ENCODE measurements around the gene KPNB1.
"Not testable (repeated sequence)": the region's sequence is repeated elsewhere in the genome, so short reads cannot be mapped to it uniquely, and the experiment has no call there.

KPNB1 gene

DNA sequence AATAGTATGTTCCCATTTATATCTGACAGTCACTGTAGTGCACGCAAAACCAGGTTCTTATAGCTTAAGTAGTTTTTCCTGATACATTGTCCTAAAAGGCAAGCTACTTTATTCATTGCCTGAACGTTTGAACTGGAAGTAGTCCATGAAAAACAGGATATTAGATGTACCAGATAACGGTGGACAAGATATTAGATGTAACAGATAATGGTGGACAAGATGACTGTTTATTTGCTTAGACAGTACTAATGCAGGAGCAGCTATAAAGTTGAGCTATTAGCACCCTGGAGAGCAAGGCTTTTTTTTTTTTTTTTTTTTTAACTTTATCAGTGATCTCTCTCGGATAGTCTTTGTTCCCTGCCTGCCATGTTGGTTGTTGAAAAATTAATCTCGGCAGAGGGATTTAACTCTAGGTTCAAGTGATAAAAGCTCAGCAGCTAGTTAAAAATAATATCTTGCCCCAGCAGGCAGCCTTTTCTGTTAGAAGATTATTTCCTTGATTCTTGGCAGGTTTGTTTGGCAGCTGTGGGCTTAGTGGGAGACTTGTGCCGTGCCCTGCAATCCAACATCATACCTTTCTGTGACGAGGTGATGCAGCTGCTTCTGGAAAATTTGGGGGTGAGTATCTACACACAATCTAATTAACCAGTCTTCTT, 26.9 kb downstream of the KPNB1 start:
- no peak for DNase-seq (ENCODE audit: low spot score)

DNA sequence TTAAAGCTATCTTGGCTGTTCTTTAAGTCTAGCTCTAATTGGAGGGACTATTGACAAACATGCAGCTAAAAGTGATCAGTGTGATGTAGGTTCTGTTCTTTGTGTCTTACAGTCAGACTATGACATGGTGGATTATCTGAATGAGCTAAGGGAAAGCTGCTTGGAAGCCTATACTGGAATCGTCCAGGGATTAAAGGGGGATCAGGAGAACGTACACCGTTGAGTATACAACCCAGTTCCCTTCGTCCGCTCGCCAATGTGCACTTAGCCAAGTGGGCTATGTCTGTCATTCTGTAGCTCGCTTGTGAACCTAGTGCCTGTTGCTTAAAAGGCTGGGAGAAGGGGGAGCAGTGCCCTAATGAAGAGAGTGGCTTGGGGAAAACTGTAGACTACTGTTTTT, 28.5 kb downstream of the KPNB1 start:
- DNase-seq (ENCODE audit: low spot score): no peak

GRCh38 chr17:47682138-47682537, 32.4 kb downstream of the KPNB1 start:
- DNase-seq (ENCODE audit: low spot score): no peak

- not testable (repeated sequence) for DNase-seq (ENCODE audit: low spot score)
Measured at GRCh38 chr17:47682727-47683126, 33.0 kb downstream of the KPNB1 start.

DNA sequence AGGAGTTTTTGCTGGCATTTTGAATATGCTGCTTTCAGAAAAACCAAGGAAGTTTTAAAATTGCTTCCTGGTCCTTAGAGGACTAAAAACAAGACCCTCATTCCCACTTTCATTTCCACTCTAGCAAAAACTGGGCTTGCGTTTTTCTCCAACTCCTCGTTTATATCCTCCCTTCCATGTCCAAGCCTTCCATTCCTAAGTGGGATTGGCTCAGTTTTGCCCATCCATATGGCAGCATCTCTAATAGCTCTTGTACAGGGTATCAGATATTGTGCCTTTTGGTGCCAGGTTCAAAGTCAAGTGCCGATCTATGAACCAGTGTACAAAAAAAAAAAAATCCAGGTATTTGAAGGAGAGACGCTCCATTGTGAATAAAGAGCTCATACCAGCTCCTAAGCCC, 34.3 kb downstream of the KPNB1 start:
- DNase-seq (ENCODE audit: low spot score): no peak

DNA sequence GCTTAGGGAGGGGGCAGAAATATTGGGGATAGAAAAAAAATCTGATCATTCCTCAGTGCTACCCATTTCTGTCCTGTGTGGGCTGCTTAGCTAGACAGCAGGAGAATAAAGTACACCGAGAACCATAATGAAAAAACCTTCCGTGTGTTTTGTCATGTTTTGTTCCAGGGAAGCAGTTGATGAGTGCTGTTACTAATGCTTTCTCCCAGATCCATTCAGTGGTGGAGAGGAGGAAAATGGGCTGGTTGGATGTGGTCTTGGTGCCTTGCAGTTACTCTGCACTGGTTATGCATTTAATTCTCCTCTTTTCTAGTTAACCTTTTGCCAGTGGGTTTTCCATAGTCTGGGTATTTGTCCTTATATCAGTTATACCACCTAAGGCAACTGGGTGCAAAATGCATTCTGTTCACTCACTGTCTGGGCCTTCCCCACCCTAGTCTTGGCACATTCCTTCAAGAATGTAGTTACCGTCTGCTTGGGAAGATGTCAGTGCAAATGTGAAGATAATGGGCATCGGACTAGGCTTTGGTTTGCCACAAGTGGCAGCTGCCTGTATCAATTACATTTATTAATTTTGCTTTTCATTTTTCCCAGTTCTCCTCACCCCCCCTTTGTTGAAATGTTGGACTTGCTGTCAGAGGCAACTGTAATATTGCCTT, 34.9 kb downstream of the KPNB1 start:
- DNase-seq (ENCODE audit: low spot score): no peak

DNA sequence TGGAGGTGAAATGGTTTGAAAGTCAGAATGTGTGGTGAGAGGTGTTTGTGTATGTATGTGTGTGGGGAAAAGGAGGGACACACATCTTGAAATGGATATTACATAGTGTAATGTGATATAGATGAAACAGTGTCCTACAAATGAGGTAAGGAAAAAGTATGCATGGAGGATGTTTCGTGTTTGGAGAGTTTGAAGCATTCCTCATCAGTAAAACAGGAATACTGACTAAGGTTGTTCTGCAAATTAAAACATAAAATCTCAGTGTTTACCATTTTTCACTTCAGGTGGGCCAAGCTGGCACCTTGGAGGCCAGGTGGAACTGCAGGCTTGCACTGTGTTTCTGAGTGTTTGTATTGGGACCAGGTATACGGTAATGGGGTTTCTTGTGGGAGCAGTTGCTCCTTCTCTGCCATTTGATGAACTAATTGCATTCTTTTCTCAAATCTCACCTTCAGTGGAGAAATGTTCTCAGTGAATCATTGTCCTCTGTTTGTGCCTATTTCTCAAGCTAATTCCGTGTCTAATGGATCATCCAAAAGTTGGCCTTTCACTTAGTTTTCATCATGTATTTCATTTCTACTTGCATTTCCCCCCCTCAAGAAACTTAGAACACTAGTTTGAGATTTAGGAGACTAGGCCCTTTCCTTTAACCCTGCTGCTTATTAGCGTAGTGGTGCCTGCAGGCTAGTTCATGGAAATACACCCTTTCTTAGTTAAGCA, 36.0 kb downstream of the KPNB1 start:
- DNase-seq (ENCODE audit: low spot score): no peak

DNA sequence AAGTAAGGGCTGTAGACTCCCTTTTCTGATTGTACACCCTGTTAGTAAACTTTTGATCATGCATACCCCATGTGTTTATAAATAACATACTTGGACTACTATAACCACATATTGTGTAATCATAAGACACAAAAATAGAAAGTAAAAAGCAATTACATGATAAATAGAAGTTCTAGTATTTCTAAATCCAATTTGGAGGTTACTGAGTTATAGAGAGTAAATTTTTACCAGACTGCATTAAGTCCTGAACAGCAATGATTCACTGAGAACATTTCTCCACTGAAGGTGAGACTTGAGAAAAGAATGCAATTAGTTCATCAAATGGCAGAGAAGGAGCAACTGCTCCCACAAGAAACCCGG, 36.5 kb downstream of the KPNB1 start:
- peak; percentile 42 for DNase-seq (ENCODE audit: low spot score)

GRCh38 chr17:47686664-47687327, 37.1 kb downstream of the KPNB1 start:
- peak; percentile 17 for DNase-seq (ENCODE audit: low spot score)

- DNase-seq (ENCODE audit: low spot score): no peak
Measured at GRCh38 chr17:47687328-47687690, 37.6 kb downstream of the KPNB1 start.

GRCh38 chr17:47687748-47688147, 38.0 kb downstream of the KPNB1 start:
- peak; percentile 37 for DNase-seq (ENCODE audit: low spot score)

GRCh38 chr17:47690121-47690520, 40.4 kb downstream of the KPNB1 start:
- DNase-seq (ENCODE audit: low spot score): no peak

DNA sequence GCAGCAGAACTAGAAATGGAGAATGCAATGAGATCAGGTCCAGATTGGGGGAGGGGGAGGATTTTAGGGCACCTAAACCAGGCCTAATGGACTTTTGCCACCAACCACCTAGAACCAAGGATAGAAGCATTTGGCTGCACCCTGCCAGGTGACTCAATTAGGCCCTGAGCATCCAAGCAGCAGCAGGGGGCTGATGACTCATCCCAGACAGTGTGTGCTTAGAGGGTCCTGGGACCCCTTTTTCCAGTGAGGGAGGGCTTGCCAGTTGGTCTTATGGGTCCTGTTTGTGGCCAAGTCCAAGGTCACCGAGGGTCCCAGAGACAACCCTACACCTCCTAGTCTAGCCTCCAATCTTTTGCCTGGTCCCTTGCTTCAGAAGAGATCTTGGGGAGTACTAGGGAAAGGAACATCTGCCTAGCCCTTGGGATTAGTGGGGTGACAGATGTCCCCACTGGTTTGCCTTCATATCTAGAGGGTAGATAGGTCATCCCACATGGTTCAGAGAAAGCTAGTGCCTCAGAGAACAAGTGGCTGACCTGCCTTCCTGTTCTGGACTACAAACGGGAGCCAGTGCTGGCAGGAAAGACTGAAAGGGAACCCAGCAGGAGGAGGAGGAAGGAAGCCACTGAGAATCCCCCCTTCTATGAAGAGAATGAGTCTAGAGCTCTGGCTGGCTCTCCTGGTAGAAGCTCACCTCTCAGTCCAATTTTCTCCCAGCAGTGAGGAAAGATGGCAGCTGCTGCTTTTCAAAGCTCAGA, 42.6 kb downstream of the KPNB1 start:
- no peak for DNase-seq (ENCODE audit: low spot score)

DNA sequence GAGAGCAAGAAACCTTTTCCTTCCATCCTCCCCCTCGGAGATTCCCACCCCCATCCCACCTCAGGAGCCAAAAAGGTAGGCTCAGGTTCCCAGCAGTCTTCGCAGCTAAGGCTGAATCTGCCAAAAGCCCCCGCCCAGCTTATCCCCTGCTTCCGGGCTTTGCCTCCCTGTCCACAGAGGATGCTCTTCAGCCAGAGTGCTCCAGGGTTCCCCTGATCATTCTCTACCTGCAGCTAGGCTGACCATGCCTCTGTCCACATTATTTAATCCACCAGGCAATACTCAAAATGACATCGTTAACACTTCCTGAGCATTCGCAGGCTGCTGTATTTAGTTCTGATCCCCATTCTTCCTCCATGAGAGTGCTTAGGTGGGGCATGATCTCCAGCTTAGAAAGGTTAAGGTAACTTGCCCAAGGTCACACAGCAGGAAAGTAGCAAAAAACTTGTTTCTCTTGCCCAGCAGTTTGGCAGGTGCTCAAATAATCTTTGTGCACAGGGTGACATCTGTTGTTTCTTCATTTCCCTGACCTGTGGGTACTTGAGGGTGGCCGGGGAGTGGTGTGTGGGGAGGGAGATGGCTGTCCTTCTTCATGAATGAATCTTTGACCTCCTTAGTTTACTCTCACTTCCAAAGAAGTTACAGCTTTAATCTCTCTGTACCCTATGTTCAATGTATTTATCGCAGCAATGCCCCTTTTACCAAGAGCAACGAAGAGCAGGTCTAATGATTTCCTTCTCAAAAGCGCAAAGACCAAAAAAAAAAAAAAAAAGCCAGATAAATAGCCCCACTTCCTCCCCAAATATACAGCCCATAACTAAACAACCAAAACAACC, 43.4 kb downstream of the KPNB1 start:
- peak; percentile 15 for DNase-seq (ENCODE audit: low spot score)

- peak; percentile 68 for DNase-seq (ENCODE audit: low spot score)
Measured at GRCh38 chr17:47693731-47694580, 44.2 kb downstream of the KPNB1 start, which contains the start of gene TBKBP1. TBKBP1 (plus strand) TSS chr17:47694161; CDS start chr17:47696113, 1,952 bp downstream.

- DNase-seq (ENCODE audit: low spot score): peak; percentile 85
Measured at GRCh38 chr17:47694581-47695428, 45.1 kb downstream of the KPNB1 start.

DNA sequence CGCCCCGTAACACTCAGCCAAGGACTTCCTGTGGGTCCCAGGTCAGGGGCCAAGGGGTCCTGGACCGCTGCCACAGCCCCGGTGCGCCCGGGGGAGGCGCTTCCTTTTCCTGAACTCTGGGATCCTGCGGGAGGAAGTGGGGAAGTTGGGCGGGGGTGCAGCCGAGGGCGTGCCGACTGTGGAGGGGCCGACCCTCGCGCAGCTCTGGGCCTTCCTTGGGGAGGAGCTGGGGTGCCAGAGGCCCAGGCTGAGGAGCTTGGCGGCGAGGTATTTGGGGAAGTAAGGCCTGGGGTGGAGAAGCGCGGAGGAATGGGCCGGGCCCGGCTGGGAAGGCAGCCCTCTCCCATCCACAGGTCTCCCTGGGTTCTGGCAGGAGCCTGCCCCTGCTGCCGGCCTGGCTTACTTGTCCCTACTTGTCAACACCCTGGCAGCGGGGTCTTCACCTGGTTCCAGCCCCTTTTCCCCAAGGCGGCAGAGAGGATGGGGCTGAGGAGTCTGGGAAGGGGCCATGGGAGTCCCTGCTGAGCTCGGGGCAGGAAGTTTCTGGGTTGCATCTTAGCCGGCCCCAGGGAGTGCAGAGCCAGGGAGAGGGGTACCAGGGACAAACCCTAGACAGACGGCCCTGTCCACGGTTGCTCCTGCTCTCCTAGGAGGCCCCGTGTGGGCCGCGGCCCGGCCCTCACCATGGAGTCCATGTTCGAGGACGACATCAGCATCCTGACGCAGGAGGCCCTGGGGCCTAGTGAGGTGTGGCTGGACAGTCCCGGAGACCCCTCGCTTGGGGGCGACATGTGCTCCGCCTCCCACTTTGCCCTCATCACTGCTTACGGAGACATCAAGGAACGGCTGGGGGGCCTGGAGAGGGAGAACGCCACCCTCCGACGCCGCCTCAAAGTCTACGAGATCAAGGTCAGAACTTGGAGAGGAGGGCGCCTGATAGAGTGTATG, 46.0 kb downstream of the KPNB1 start:
- DNase-seq (ENCODE audit: low spot score): no peak
